NOMO-1 treated with DMSO at 0.1 percent for 48 hours (cell line): ENCODE measurements around the gene C14orf119.

Experiments used
- DNase-seq: peaks from one replicate; lab custom pipeline; 2025; ENCODE audit not compliant: unreplicated experiment; lab: John Stamatoyannopoulos, UW

The C14orf119 gene, protein sequence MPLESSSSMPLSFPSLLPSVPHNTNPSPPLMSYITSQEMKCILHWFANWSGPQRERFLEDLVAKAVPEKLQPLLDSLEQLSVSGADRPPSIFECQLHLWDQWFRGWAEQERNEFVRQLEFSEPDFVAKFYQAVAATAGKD

DNA sequence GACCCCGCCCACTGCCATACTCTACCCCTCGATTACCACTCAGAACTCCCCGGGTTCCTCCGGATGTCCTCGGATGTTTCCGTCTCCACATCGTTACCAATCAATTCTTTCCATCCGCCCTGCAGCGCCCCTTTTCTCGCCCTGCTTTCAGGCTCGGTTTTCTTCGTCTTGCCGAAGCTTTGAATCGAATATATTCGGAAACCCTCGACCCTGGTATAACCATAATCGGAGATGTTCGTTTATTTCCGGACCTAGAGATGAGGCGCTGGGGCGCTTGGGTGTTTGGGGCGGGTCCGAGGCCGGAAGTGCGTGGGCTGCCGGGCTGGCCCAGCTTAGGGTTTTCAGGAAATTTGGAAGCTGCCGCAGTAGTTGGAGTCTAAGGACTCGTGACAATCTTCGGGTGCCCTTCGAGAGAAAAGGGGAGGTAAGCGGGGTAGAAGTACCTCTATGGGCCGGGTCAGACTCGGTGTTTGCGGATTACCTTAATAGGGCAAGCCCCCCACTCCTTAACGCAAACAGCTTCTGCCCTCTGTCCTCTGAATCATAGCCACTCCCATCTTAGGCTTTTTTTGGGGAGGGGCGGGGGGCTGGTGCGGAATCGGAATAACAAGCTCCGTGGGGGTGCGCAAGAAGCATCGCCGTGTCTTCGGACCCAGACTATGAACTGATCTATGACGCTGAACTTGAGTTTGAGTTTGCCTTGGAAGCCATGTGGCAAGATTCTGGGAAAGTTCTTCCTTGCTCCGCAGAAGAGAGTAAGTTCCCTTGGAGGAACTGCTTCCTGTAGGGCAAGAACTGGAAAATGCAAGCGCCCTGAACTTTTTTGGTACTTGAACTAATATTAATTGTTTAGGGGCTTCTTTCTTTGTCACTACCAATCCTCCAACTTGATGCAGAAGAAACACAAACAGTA is at the start of gene C14orf119:
C14orf119 (plus strand) TSS at position 310 of the 913 bp plus-strand sequence. CDS start 2,154 bp downstream, outside the sequence.
- no peak for DNase-seq

DNA sequence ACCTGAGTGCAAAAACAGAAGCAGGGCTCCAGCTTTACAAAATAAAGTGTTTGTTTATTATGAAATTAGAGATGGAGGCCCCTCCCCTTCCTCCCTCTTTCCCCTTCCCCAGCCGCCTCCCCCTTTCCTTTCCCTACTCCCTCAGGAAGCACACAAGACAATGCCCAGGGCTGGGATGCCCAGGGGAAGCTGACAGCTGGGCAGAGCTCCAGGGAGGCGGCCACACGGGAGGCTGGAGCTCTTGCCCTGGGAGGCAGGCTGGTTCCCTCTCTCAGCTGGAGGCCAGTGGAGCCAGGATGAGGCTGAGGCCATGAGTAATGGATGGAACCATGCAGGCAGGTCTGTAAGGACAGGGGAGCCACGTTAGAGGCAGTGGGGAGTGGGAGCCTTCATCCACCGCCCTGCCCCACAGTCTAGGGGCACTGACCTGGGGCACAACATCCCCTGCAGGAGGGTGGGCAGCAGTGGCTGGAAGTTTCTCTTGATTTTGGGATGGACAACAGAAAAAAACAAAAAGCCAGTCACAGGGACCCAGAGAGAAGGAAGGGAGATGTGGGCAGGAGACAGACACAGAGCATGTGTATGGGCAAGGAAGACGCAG is 48.2 kb upstream of the C14orf119 start:
- no peak for DNase-seq

DNA sequence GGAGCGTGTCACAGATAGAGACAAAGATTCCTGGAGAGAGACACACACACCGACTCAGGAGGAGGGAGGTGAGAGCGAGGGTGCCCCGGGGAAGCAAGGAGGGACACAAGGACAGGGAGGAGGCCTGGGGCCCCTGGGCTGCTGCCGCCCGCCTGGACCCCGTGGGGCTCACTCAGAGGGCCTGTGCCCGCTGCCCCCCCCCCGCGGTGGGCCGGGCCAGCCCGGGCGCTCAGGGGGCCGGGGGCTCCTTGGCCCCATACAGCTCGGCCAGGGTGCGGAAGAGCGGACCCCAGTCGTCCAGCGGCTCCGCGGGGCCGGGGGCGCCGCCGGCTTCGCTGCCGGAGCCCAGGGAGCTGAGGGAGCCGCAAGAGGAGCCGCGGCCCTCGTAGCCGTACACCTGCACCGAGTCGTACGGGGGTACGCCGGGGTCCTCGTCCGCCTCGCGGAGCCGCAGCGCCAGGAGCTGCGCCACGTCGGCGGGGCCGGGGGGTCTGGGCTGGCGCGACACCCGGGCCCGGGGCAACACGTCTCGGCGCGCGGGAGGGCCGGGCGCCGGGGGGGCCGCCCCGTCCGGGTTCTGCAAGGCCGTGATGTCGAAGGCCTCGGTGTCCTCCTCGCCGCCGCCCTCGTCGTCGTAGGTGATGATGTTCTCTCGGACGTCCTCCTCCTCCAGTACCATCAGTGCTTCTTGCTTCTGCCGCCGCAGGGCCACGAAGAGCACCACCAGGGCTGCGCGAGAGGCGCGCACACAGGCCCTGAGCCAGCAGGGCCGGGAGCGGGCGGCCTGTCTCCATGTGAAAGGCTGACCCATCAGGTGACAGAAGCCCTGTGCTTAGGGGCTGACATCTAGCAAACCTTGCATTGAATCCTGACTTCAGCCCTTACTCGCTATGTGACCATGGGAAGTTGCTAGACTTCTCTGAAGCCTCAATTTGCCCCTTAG is 47.3 kb upstream of the C14orf119 start:
- no peak for DNase-seq

DNA sequence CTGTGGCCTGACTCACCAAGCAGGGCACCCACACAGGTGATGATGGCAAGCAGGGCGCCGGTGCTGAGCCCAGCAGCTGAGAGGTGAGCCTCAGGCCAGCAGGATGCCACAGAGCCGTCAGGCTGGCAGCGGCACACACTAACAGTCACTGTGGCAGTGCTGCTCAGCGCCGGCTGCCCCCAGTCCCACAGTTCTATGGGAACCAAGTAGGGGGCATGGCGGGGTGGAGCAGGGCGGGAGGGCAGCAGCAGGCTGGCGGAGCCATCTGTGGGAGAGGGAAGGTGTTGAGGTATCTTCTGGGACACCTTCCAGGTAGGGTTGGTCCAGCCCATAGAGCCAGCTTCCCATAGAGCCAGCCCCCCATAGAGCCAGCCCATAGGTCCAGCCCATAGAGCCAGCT is 46.3 kb upstream of the C14orf119 start:
- DNase-seq = no peak

DNA sequence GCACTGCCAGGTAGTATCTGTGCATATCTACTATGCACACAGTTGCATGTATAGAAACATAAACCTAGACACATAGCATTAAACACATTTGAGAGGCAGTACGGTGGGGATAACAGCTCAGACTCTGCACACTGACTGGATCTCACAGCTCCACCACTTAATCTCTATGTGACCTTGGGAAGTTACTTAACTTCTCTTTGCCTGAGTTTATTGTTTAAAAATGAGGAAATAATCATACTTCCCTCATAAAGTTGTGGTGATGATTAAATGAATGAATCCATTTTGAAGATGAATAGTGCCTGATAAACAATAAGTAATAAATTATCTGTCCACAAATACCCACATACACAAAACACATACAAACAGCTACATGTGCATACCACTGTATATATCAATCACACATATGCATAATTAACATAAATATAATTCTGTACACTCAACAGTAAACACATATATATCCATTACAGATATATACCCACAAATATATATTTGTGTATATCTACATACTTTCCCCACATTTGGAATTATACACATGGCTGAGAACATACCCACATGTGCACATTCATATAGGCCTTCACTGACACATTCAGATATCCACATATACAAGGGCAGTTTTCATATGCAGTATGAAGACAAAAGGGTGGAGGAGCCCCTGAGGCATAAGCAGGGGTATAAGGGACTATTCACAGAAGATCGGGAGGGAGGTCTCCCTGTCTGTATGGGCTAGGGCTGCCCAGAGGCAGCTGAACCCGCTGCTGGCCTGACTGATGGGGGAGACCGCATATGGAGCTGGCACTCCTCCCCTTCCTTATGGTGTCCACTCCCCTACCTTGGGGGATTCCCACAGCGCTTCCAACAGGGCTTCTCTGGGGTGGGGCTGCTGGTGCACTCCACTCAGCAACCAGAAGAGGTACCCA is 43.9 kb upstream of the C14orf119 start:
- no peak for DNase-seq

DNA sequence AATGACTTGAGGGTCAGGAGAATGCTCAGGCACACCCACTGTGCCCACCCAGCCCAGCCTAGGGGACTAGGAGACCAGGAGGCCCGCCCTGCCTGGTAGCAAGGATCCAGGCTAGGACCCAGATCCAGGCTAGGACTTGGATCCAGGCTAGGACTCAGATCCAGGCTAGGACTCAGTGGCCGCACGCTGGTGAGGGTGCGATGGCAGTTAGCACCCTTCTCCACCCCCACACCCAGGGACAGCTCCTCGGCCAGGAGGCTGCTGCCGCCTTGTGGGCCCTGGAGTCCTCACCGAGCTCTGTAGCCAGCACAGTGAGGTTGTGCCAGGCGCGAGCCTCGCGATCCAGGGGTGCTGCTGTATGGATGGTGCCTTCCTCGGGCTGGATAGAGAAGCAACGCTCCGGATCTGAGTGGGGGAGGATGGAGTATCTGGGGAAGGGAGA is 43.1 kb upstream of the C14orf119 start:
- DNase-seq = no peak

DNA sequence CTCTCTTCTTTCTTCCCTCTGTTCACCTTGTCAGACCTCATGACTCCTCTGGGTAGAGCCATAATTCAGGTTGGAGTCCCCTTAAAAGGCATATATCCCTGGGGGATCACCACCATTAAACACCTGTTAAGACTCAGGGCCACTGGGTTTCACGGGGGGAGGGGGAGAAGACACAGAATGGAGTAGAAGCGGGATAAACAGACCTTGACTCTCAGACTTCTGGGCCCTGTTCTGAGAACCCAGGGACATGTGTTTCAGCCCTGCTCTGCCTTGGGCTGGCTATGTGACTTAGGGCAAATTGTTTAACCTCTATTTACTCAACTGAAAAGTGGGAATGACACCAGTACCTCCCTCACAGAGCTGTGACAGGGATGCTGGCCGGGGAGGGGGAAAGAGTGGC is 42.6 kb upstream of the C14orf119 start:
- no peak for DNase-seq

DNA sequence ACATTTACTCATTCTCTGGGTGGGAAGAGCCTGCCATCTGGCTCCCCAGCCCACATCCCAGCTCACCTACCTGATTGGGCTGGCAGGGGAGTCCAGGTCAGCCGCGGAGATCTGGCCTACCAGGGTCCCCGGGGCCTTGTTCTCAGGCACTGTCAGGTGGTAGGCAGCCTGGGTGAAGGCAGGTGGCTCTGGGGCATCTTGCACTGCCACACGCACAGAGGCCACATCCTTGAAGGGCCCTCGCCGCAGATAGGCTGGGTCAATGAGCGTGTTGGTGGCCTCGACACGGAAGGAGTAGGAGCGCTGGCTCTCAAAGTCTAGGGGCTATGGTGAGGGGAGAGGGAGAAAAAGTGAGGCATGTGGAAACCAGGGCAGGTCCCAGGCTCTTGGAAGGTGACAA is 41.9 kb upstream of the C14orf119 start:
- no peak for DNase-seq

DNA sequence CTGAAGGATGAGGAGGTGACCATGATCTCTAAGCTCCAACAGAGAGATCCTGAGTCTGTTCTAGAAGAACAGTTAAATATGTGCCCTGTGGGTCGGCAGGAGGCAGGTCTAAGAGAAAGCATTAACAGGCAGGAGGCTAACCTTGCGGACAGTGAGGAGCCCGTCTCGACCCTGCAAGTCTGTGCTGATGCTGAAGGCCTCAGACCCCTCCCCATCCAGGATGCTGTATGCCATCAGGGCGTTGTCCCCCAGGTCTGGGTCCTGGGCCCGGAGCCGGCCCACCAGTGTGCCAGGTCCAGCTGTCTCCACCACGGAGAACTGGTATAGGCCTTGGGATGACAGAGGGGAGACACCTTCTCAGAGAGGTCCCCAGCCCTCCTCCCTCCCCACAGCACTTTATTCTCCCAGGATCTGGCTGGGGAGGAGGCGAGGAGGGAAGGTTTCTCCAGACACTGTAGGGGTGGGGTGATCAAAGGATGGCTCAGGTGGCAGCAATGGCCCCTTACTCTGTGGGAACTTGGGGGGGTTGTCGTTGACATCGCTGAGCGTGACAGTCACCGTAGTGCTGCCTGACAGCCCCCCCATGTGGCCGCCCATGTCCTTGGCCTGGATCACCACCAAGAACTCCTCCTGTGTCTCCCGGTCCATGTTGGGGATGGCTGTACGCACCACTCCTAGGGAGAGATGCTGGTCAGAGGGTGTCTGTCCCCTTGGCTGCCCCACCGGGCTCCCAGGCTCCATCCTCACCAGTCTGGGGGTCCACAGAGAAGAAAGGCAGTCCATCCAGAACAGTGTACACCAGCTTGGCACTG is 41.1 kb upstream of the C14orf119 start:
- DNase-seq = no peak

DNA sequence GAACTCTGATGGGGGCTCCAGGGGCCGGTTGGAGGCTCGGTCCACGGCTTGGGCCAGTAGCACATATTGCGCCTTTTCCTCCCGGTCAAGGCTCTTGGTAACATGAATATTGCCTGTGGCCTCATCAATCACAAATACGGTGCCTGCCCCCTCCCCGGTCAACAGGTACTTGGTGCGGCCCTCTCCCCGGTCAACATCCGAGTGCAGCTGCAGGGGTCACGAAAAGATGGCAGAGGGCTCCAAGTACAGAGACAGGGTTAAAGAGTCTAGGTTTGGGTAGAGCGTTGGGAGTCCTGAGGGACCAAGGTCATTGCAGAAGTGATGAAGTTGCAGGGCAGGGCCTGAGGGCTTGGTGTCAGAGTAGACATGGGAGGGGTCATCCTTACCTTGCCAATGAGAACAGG is 40.2 kb upstream of the C14orf119 start:
- no peak for DNase-seq

DNA sequence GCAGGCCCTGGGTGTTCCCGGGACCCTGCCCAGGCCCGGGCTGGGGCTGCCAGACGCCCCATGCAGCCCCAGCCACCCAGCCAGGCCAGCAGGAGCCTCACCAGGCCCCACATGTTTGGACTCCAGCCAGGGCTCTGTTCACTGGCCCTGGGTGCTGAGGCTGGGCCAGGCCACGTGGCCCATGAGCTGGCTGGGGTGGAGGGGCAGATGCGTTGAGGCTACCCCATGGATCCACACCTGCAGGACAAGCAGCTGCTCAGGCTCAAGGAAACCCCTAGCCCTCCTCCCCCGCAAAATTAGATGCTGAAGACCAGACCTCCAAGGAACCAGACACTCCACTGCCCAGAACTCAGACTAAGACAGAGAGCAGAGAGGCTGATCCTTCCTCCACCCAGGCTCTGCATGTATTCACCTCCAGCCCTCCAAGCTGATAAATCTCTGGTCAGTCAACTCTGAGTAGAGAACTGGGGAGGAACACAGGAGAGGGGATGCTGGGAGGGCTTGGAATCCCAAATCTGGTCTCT is 39.6 kb upstream of the C14orf119 start:
- DNase-seq = no peak

DNA sequence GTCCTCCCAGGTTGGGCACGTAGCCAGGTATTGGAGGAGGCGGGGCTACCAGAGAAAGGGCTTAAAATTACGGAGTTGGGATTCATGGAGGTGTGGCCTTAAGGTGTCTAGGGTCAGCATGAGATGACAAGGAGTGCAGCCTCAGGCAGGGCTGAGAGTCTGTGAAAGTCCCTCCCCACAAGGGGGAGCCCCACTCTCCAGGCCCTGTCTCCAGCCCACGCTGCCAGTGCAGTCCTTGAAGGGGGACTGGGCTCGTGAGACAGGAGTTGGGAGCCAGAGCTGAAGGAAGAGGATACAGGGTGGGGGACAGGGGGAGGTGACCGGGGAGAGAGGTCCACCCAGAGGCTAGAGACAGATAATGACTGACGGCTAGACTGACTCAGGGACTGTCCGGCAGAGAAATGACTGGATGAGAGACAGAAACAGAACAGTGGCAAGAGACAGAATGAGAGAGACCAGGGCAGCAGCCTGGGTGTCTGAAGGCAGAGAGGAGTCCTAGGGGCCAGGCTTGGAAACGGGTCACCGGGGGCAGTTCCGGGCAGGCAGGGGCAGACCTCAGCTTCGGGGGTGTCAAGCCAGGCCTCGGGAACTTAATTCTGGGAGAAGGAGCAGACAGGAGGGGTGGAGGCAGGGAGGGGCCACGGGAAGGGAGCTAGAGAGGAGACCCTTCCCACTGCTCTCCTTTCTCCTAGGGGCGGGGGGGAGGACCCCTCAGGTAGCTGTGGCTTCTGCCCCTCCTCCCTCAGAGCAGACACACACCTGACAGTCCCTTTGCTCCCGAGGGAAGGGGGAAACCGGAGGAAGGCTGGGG is 39.0 kb upstream of the C14orf119 start:
- DNase-seq = no peak

DNA sequence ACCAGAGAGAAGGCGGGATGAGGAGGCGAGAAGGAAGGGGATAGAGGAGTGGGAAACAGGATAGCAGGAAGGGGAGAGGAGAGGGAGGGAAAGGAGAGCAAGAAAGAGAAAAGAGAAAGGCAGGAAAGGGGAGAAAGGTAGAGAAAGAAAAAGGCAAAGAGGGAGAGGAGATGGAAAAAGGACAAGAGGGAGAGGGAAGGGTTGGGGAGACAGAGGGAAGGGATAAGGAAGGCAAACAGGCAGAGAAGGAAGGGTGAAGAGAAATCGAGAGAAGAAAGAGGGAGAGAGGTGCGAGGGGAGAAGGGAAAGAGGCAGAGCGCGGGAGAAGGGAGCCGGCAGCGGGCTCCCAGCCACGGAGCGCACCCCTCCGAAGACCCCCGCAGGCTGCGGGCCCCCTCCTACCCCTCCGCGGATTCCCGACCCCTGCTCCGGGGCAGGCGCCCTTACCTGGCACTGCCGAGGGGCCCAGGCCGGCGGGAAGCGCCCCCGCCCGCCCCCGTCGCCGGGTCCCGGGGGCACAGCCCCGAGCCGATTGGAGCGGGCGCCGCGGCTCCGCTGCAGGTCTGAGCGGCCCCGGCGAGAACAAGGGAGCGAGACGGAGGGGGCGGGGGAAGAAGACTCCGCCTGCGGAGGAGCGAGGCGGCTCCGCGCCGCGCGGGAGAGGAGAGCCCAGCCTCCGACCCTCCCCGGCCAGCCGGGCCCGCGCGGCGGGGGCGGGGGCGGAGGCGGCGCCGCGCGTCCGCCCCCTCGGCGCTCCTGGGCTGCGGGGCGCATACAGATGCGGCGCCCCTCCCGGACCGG is 38.1 kb upstream of the C14orf119 start, which contains the start of gene CDH24:
CDH24 (minus strand) TSS at position 565 of the 801 bp plus-strand sequence. CDS start 1,787 bp downstream, outside the sequence.
- no peak for DNase-seq

DNA sequence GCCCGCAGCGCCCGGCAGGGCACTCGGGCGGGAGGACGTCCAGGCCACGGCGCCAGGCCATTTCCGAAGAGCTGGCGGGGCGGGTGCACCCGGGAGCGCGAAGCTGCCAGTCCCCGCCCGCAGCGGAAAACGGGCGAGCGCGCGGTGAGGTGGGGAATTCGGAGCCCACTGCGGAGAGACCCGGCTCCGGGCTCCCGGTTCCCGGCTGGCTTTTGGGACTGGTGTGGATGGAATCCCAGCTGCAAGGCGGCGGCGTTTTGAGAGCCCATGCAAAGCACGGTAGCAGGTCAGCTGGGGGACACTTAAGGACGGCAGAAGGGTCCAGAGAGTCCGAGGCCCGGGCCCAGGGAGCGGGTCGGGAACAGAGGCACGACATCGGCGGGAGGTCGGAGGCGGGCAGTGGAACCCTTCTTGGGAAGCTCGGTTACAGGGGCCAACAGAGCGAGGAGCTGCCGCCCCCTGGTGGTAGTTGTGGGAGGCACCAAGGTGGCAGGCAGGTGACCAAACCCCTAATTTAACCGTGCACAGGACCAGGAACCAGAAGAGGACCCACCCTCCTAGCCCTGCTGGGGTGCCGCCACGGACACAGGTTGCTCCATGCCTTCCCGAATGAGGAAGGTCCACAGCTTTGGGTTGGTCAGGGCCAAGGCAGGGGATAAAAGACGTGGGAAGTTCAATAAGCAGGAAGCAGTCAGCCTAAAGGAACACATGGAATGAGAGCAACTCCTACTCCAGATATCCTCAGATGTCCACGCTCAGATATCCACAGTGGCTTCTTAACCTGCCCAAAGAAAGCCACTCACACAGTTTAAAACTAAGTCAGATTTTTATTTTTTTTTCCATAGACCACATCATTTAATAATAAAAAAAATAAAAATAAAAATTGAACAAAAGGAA is 37.3 kb upstream of the C14orf119 start:
- no peak for DNase-seq

DNA sequence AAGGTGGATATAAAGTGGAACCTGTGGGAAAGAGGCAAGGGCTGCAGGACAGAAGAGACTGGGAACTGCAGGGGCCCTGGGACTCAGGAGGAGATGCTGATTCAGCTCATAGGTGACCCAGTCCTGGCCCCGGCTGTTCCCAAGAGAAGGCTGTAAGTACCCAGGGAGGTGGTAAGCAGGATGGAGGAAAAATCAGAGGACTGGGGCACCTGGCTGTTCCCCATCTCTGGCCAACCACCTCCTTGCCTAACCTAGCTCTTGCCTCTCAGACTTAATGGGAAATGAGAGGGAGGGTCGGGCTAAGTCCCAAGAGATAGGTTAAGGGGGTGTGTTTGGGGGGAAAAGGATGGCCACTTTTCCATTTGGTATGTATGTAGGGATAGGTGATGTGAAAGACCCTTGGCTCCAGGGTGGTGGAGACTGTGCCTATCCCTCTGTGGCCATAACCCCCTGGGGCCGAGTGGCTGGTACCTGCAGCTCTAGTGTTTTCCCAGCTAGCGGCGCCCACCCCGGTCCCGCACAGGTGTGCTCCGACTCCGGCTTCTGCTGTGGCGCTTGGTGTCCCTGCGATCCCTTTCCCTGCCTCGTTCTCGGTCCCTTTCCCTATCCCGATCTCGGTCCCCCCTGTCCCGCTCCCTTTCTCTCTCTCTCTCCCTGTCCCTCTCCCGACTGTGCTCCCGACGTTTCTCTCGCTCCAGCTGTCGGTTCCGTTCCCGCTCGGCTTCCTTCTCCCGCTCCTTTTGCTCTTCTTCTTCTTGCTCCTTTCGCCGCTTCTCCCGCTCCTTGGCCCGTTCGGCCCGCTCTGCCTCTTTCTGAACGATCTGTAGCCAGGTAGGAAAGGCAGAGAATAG is 36.4 kb upstream of the C14orf119 start:
- no peak for DNase-seq
